Measurements from ENCODE around the gene IPP.

IPP gene

GRCh38 chr1:45787905-45788304, 37.5 kb upstream of the IPP start:
- no peak overlapping the region for H3K4me3 ChIP-seq (ENCODE audit: low read depth, low read length)
- no peak for DNase-seq (ENCODE audit: low read depth)
- no peak for TF ChIP-seq CTCF (conservative IDR thresholded peaks at IDR 0.05; ENCODE audit: low read depth, low read length)

GRCh38 chr1:45785583-45785982, 35.1 kb upstream of the IPP start:
- DNase-seq (ENCODE audit: low read depth) = no peak
- H3K4me3 ChIP-seq (ENCODE audit: low read depth, low read length) = no peak overlapping the region
- no peak for TF ChIP-seq CTCF (conservative IDR thresholded peaks at IDR 0.05; ENCODE audit: low read depth, low read length)

GRCh38 chr1:45775794-45776193, 25.3 kb upstream of the IPP start:
- H3K4me3 ChIP-seq (ENCODE audit: low read depth, low read length) = no peak overlapping the region
- no peak for TF ChIP-seq CTCF (conservative IDR thresholded peaks at IDR 0.05; ENCODE audit: low read depth, low read length)
- no peak for DNase-seq (ENCODE audit: low read depth)

- no peak for DNase-seq (ENCODE audit: low read depth)
- TF ChIP-seq CTCF (conservative IDR thresholded peaks at IDR 0.05; ENCODE audit: low read depth, low read length) = no peak
- H3K4me3 ChIP-seq (ENCODE audit: low read depth, low read length) = no peak overlapping the region
Measured at GRCh38 chr1:45772971-45773370, 22.5 kb upstream of the IPP start.

- DNase-seq (ENCODE audit: low read depth) = peak; percentile 89
Measured at GRCh38 chr1:45769261-45769932, 18.9 kb upstream of the IPP start.

GRCh38 chr1:45767035-45767434, 16.6 kb upstream of the IPP start:
- no peak overlapping the region for H3K4me3 ChIP-seq (ENCODE audit: low read depth, low read length)
- no peak for TF ChIP-seq CTCF (conservative IDR thresholded peaks at IDR 0.05; ENCODE audit: low read depth, low read length)
- DNase-seq (ENCODE audit: low read depth) = peak; percentile 70

More at GRCh38 chr1:45769261-45769932, 18.9 kb upstream of the IPP start:
- no peak for TF ChIP-seq CTCF (conservative IDR thresholded peaks at IDR 0.05; ENCODE audit: low read depth, low read length)
- H3K4me3 ChIP-seq (ENCODE audit: low read depth, low read length) = no peak overlapping the region
